DND-41 (cell line): ENCODE data around the gene IDUA.

Experiments
- CTCF ChIP-seq: IDR thresholded peaks from 2 replicates; pipeline ENCODE4 v1.5.1; 2012; ENCODE audit warnings: borderline replicate concordance, low read length, moderate library complexity, mild to moderate bottlenecking; ENCODE audit not compliant: poor library complexity, severe bottlenecking; ENCODE audit errors: extremely low read depth
- EZH2 ChIP-seq: IDR thresholded peaks from 3 replicates; pipeline ENCODE4 v1.6.1; 2012; ENCODE audit warnings: borderline replicate concordance, low read depth, mild to moderate bottlenecking, moderate library complexity, low read length, inconsistent platforms; ENCODE audit not compliant: severe bottlenecking

DNA sequence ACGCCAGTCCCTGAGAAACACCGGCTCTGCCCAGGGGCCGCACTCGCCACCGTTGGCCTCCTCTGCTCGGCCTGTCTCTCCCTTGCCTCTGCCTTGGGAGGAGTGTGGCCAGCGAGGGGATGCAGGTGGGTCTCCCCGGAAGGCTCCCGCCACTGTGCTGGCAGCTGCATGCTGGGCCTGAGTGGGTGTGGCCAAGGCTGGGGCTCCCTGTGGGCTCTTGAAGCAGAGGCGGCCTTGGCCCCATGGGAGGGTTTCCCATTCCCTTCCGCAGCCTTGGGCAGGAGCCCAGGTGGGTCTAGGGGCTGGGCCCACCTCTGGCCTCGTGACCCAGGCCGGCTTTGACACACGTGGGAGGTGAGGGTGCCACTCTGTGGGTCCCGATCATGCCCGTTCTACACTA is 43.7 kb downstream of the IDUA start:
- TF ChIP-seq CTCF (no peak), EZH2 (no peak)
